Measurements from ENCODE around the gene CFAP52. TPM values are rescaled to one million over a fixed set of nuclear protein-coding genes. Genes with fewer than 3 reads are reported as not detected.

The CFAP52 gene, protein sequence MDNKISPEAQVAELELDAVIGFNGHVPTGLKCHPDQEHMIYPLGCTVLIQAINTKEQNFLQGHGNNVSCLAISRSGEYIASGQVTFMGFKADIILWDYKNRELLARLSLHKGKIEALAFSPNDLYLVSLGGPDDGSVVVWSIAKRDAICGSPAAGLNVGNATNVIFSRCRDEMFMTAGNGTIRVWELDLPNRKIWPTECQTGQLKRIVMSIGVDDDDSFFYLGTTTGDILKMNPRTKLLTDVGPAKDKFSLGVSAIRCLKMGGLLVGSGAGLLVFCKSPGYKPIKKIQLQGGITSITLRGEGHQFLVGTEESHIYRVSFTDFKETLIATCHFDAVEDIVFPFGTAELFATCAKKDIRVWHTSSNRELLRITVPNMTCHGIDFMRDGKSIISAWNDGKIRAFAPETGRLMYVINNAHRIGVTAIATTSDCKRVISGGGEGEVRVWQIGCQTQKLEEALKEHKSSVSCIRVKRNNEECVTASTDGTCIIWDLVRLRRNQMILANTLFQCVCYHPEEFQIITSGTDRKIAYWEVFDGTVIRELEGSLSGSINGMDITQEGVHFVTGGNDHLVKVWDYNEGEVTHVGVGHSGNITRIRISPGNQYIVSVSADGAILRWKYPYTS
- polyA plus RNA-seq (2013, experiment 1 of 2): not detected
- not detected for polyA plus RNA-seq (2013, experiment 2 of 2)

DNA sequence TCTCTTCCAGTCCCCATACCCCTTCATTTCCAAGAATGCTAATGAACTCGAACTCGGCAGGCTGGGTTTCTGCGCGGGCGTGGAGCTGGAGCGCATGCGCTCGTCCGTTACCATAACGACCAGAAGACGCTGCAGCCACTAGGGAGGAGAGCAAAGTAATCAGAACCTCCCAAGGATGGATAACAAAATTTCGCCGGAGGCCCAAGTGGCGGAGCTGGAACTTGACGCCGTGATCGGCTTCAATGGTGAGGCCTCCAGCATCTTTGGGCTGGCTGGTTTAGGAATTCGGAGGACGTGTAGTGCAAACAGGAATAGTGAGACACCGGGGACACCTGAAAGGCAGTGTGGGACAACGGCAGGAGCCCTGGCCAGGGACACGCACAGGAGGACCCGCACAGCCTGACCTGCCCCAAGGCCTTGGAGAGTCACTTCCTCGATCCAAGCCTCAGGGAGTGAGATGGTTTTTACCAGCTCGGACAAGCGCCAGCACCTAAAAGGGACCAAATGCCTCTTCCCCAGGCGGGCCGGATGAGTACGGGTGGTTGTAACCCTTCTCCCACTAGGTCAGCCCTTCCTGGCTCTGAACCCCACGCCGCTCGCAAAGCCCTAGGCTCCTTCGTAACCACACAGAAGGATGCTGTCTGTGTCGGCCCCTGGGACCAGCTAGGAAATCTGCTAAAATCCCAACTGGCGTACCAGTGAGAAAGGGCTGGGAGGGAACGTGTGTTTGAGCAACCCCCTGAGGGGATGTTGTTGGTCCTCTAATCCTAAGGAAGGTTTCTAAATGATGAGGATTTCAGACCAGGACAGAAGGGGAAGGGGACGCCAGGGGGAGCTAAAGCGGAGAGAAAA is at the start of gene CFAP52:
Gene CFAP52, plus strand, starts transcription at position 122 of the 852 bp plus-strand sequence. Its CDS starts 54 bp downstream, at position 176.
- peak within 1 kb of the TSS; percentile 33 for H3K27ac ChIP-seq (ENCODE audit: low read depth, low read length, severe bottlenecking)
- H3K4me1 ChIP-seq (ENCODE audit: control insufficient read depth, insufficient read depth, low read length, poor library complexity, severe bottlenecking): peaks cover 4% of the 10 kb centered on the region
- peak within 1 kb of the TSS; percentile 64 for H3K4me3 ChIP-seq (ENCODE audit: extremely low read depth, insufficient read depth, low read length, poor library complexity, severe bottlenecking)
- no peaks in the 10 kb centered on the region for H3K36me3 ChIP-seq (ENCODE audit: control insufficient read depth, insufficient read depth, low read length)
- no peaks in the 10 kb centered on the region for H3K9me3 ChIP-seq (ENCODE audit: control insufficient read depth, low read length)
- 2 to 5% methylated on average over 31 to 32 of the region's 38 CpGs for WGBS, 2 experiments (ENCODE audit: insufficient coverage in 2 of 2)

- WGBS, 2 experiments (ENCODE audit: insufficient coverage in 2 of 2): 100% methylated on average over 1 of the region's 3 CpGs
- no peaks in the 10 kb centered on the region for H3K9me3 ChIP-seq (ENCODE audit: control insufficient read depth, low read length)
- no peak overlapping the region for H3K27ac ChIP-seq (ENCODE audit: low read depth, low read length, severe bottlenecking)
- H3K36me3 ChIP-seq (ENCODE audit: control insufficient read depth, insufficient read depth, low read length): no peaks in the 10 kb centered on the region
- H3K4me1 ChIP-seq (ENCODE audit: control insufficient read depth, insufficient read depth, low read length, poor library complexity, severe bottlenecking): no peaks in the 10 kb centered on the region
- H3K4me3 ChIP-seq (ENCODE audit: extremely low read depth, insufficient read depth, low read length, poor library complexity, severe bottlenecking): no peak overlapping the region
These were observed 48.7 kb upstream of the CFAP52 start for GRCh38 chr17:9527788-9528187.

DNA sequence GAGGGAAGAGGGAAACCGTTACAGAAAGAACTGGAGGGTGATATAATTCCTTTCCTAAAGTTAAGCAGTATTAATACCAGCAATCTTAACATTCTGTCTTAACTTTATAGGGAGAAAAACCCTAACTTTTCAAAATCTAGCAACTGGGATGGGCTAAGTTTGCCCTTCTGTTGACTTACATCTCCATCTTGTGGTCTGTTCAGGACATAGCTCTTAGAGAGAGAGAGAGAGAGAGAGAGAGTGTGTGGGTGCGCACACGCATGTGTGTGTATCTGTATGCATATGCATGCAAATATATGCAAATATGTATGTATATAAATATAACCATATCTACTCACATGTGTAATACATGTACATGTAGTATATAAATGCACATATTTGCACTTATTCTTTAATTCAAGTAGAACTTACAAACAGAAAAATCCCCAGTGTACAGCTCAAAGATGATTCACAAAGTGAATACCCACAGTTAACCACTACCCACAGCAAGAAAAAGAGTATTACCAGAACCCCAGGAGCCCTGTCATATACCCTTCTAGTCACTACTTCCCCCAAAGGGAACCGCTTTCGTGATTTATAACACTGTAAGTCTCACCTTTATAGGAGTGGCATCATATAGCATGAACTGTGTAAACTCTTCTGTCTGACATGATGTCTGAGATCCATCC is 47.3 kb upstream of the CFAP52 start:
- H3K9me3 ChIP-seq (ENCODE audit: control insufficient read depth, low read length): no peaks in the 10 kb centered on the region
- H3K4me3 ChIP-seq (ENCODE audit: extremely low read depth, insufficient read depth, low read length, poor library complexity, severe bottlenecking): no peak overlapping the region
- no peaks in the 10 kb centered on the region for H3K4me1 ChIP-seq (ENCODE audit: control insufficient read depth, insufficient read depth, low read length, poor library complexity, severe bottlenecking)
- H3K36me3 ChIP-seq (ENCODE audit: control insufficient read depth, insufficient read depth, low read length): no peaks in the 10 kb centered on the region
- no CpG with 5 or more reads among the region's 5 CpGs for WGBS, 2 experiments (ENCODE audit: insufficient coverage in 2 of 2)
- no peak overlapping the region for H3K27ac ChIP-seq (ENCODE audit: low read depth, low read length, severe bottlenecking)

- no peak overlapping the region for H3K27ac ChIP-seq (ENCODE audit: low read depth, low read length, severe bottlenecking)
- no peaks in the 10 kb centered on the region for H3K36me3 ChIP-seq (ENCODE audit: control insufficient read depth, insufficient read depth, low read length)
- no peak overlapping the region for H3K4me3 ChIP-seq (ENCODE audit: extremely low read depth, insufficient read depth, low read length, poor library complexity, severe bottlenecking)
- no peaks in the 10 kb centered on the region for H3K9me3 ChIP-seq (ENCODE audit: control insufficient read depth, low read length)
- 71% methylated on average over 1 of the region's 2 CpGs; no CpG with 5 or more reads in 1 of the 2 experiments for WGBS, 2 experiments (ENCODE audit: insufficient coverage in 2 of 2)
- H3K4me1 ChIP-seq (ENCODE audit: control insufficient read depth, insufficient read depth, low read length, poor library complexity, severe bottlenecking): no peaks in the 10 kb centered on the region
These were observed 45.4 kb upstream of the CFAP52 start for GRCh38 chr17:9531034-9531433.

DNA sequence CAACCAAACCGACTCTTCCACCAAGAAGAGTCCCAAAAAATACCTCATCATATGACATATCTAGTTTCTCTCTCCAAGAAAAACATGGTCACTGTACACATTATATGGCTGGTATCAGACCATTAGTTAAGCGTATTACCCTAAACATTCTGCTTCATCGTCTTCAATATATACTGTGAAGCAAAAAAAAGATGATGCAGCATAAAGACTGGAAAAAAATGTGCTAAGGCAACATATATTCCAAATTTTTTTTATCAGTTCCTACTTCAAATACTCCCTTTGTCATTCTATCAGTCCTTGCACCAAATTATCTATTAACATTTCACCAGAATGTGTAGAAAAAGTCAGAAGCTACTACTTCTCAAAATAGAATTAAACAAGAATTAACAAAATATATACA is 43.7 kb upstream of the CFAP52 start:
- Histone ChIP-seq H3K4me3 (ENCODE audit: extremely low read depth, insufficient read depth, low read length, poor library complexity, severe bottlenecking) (no peak overlapping the region), H3K9me3 (ENCODE audit: control insufficient read depth, low read length) (no peaks in the 10 kb centered on the region), H3K27ac (ENCODE audit: low read depth, low read length, severe bottlenecking) (no peak overlapping the region), H3K4me1 (ENCODE audit: control insufficient read depth, insufficient read depth, low read length, poor library complexity, severe bottlenecking) (no peaks in the 10 kb centered on the region), H3K36me3 (ENCODE audit: control insufficient read depth, insufficient read depth, low read length) (no peaks in the 10 kb centered on the region)
- 100% methylated on average over 1 to 3 of the region's 3 CpGs for WGBS, 2 experiments (ENCODE audit: insufficient coverage in 2 of 2)

- 80 to 93% methylated on average over 2 to 3 of the region's 4 CpGs for WGBS, 2 experiments (ENCODE audit: insufficient coverage in 2 of 2)
- Histone ChIP-seq H3K4me3 (ENCODE audit: extremely low read depth, insufficient read depth, low read length, poor library complexity, severe bottlenecking) (no peak overlapping the region), H3K36me3 (ENCODE audit: control insufficient read depth, insufficient read depth, low read length) (no peaks in the 10 kb centered on the region)
These were observed 43.0 kb upstream of the CFAP52 start for GRCh38 chr17:9533441-9533840.

GRCh38 chr17:9536061-9536460 is 40.4 kb upstream of the CFAP52 start:
- no peaks in the 10 kb centered on the region for H3K9me3 ChIP-seq (ENCODE audit: control insufficient read depth, low read length)
- no peaks in the 10 kb centered on the region for H3K4me1 ChIP-seq (ENCODE audit: control insufficient read depth, insufficient read depth, low read length, poor library complexity, severe bottlenecking)
- WGBS, 2 experiments (ENCODE audit: insufficient coverage in 2 of 2): 80 to 89% methylated on average over 3 of the region's 8 CpGs
- H3K4me3 ChIP-seq (ENCODE audit: extremely low read depth, insufficient read depth, low read length, poor library complexity, severe bottlenecking): no peak overlapping the region
- no peaks in the 10 kb centered on the region for H3K36me3 ChIP-seq (ENCODE audit: control insufficient read depth, insufficient read depth, low read length)
- H3K27ac ChIP-seq (ENCODE audit: low read depth, low read length, severe bottlenecking): no peak overlapping the region

More at GRCh38 chr17:9533441-9533840, 43.0 kb upstream of the CFAP52 start:
- no peak overlapping the region for H3K27ac ChIP-seq (ENCODE audit: low read depth, low read length, severe bottlenecking)
- H3K4me1 ChIP-seq (ENCODE audit: control insufficient read depth, insufficient read depth, low read length, poor library complexity, severe bottlenecking): no peaks in the 10 kb centered on the region
- no peaks in the 10 kb centered on the region for H3K9me3 ChIP-seq (ENCODE audit: control insufficient read depth, low read length)

- no peaks in the 10 kb centered on the region for H3K36me3 ChIP-seq (ENCODE audit: control insufficient read depth, insufficient read depth, low read length)
- H3K4me3 ChIP-seq (ENCODE audit: extremely low read depth, insufficient read depth, low read length, poor library complexity, severe bottlenecking): no peak overlapping the region
- H3K27ac ChIP-seq (ENCODE audit: low read depth, low read length, severe bottlenecking): no peak overlapping the region
- 85 to 86% methylated on average over 3 to 8 of the region's 12 CpGs for WGBS, 2 experiments (ENCODE audit: insufficient coverage in 2 of 2)
- H3K4me1 ChIP-seq (ENCODE audit: control insufficient read depth, insufficient read depth, low read length, poor library complexity, severe bottlenecking): no peaks in the 10 kb centered on the region
- H3K9me3 ChIP-seq (ENCODE audit: control insufficient read depth, low read length): no peaks in the 10 kb centered on the region
These were observed 39.2 kb upstream of the CFAP52 start for GRCh38 chr17:9537177-9537776.

- Histone ChIP-seq H3K4me3 (ENCODE audit: extremely low read depth, insufficient read depth, low read length, poor library complexity, severe bottlenecking) (no peak overlapping the region), H3K9me3 (ENCODE audit: control insufficient read depth, low read length) (no peaks in the 10 kb centered on the region), H3K36me3 (ENCODE audit: control insufficient read depth, insufficient read depth, low read length) (no peaks in the 10 kb centered on the region), H3K4me1 (ENCODE audit: control insufficient read depth, insufficient read depth, low read length, poor library complexity, severe bottlenecking) (no peaks in the 10 kb centered on the region), H3K27ac (ENCODE audit: low read depth, low read length, severe bottlenecking) (no peak overlapping the region)
- 80% methylated on average over 1 of the region's 4 CpGs; no CpG with 5 or more reads in 1 of the 2 experiments for WGBS, 2 experiments (ENCODE audit: insufficient coverage in 2 of 2)
These were observed 37.8 kb upstream of the CFAP52 start for GRCh38 chr17:9538626-9539025.

GRCh38 chr17:9541718-9542117 is 34.7 kb upstream of the CFAP52 start:
- Histone ChIP-seq H3K9me3 (ENCODE audit: control insufficient read depth, low read length) (no peaks in the 10 kb centered on the region), H3K4me3 (ENCODE audit: extremely low read depth, insufficient read depth, low read length, poor library complexity, severe bottlenecking) (no peak overlapping the region), H3K4me1 (ENCODE audit: control insufficient read depth, insufficient read depth, low read length, poor library complexity, severe bottlenecking) (peaks cover 6% of the 10 kb centered on the region), H3K27ac (ENCODE audit: low read depth, low read length, severe bottlenecking) (no peak overlapping the region), H3K36me3 (ENCODE audit: control insufficient read depth, insufficient read depth, low read length) (no peaks in the 10 kb centered on the region)
- WGBS, 2 experiments (ENCODE audit: insufficient coverage in 2 of 2): 94 to 95% methylated on average over 3 to 4 of the region's 4 CpGs
